GM12878 (cell line): ENCODE data around the gene UBQLN4. TPM values are rescaled to one million over a fixed set of nuclear protein-coding genes. Genes with fewer than 3 reads are reported as not detected.

Source experiments
- BCL11A ChIP-seq: IDR thresholded peaks from 2 replicates; pipeline ENCODE4 v1.6.1; 2011; ENCODE audit warnings: low read depth, low read length
- BHLHE40 ChIP-seq, 2 experiments: fragments of 450-650 bp in 1 of 2; IDR thresholded peaks; 2 replicates each; pipeline ENCODE4 v1.6.1; 2011 to 2017; ENCODE audit warnings: low read depth in 2 of 2, borderline replicate concordance in 1 of 2, improper control_type of control experiment in 1 of 2, low read length in 1 of 2, mild to moderate bottlenecking in 1 of 2
- BRCA1 ChIP-seq: IDR thresholded peaks from 2 replicates; pipeline ENCODE4 v1.6.1; 2011; ENCODE audit warnings: low read depth, low read length, improper control_type of control experiment
- CHD1 ChIP-seq: IDR thresholded peaks from 2 replicates; pipeline ENCODE4 v1.6.1; 2012; ENCODE audit warnings: low read depth, low read length, improper control_type of control experiment
- CREM ChIP-seq: IDR thresholded peaks from 2 replicates; pipeline ENCODE4 v1.6.1; 2014; ENCODE audit warnings: antibody characterized with exemption, low read depth
- ETV6 ChIP-seq, 2 experiments: fragments of 450-650 bp in 1 of 2; IDR thresholded peaks in 1 of 2; conservative IDR thresholded peaks in 1 of 2; 2 replicates each; pipeline ENCODE4 v1.6.1; 2014; ENCODE audit warnings: antibody characterized with exemption in 1 of 2, borderline replicate concordance in 1 of 2, low read depth in 1 of 2, mild to moderate bottlenecking in 1 of 2, moderate library complexity in 1 of 2
- MTA2 ChIP-seq: fragments of 450-650 bp; IDR thresholded peaks from 2 replicates; pipeline ENCODE4 v1.6.1; 2016; ENCODE audit warnings: low read depth, mild to moderate bottlenecking, moderate library complexity
- MTA3 ChIP-seq: IDR thresholded peaks from 2 replicates; pipeline ENCODE4 v1.6.1; 2012; ENCODE audit warnings: low read length, inconsistent platforms, borderline replicate concordance
- PAX5 ChIP-seq: IDR thresholded peaks from 2 replicates; pipeline ENCODE4 v1.6.1; 2011; ENCODE audit warnings: low read depth, low read length, borderline replicate concordance
- POLR2AphosphoS2 ChIP-seq: IDR thresholded peaks from 2 replicates; pipeline ENCODE4 v1.6.1; 2011; ENCODE audit warnings: low read depth, mild to moderate bottlenecking, low read length, improper control_type of control experiment, moderate library complexity
- SMAD1 ChIP-seq: fragments of 450-650 bp; IDR thresholded peaks from 2 replicates; pipeline ENCODE4 v1.6.1; 2018; ENCODE audit warnings: mild to moderate bottlenecking, low read depth; ENCODE audit not compliant: partially characterized antibody
- SMARCA5 ChIP-seq: fragments of 450-650 bp; IDR thresholded peaks from 2 replicates; pipeline ENCODE4 v1.6.1; 2017; ENCODE audit warnings: mild to moderate bottlenecking
- SRF ChIP-seq, 2 experiments: IDR thresholded peaks; 2 replicates each; pipeline ENCODE4 v1.6.1; 2011; ENCODE audit warnings: low read depth in 2 of 2, low read length in 2 of 2, mild to moderate bottlenecking in 1 of 2, moderate library complexity in 1 of 2
- SUPT20H ChIP-seq: IDR thresholded peaks from 2 replicates; pipeline ENCODE4 v1.6.1; 2011; ENCODE audit warnings: low read depth, mild to moderate bottlenecking, low read length, moderate library complexity, borderline replicate concordance; ENCODE audit not compliant: control insufficient read depth
- polyA plus RNA-seq, 11 experiments: library from polyadenylated mRNA; depleted of rRNA in 4 of 11; unstranded in 6 of 11; stranded (reverse) in 5 of 11; fragments of >200 nt; fragmentation: Nextera tagmentation in 4 of 11; fragmentation: Illumina TruSeq in 1 of 11; extraction: Ambion mirVana in 4 of 11; extraction: Trizol in 1 of 11; gene quantifications; 1 replicate in 1 of 11; 2 replicates in 10 of 11; pipeline versions ENCODE4 v1.2.1 to v1.2.3, GENCODE V29; 2011 to 2016; ENCODE audit warnings: inconsistent platforms in 2 of 11, missing spikeins in 2 of 11, low read depth in 1 of 11
- total RNA-seq, 4 experiments: library from RNA; depleted of rRNA in 3 of 4; stranded (reverse); fragments of >200 nt in 3 of 4; fragmentation: Illumina TruSeq in 1 of 4; extraction: Trizol in 1 of 4; gene quantifications; 2 replicates each; pipeline versions ENCODE4 v1.2.1 to v1.2.3, GENCODE V29; 2013 to 2021
- TF ChIP-seq, protein P1 (sequence below): fragments of 450-650 bp; formaldehyde crosslinking; IDR thresholded peaks from 2 replicates; pipeline ENCODE4 v1.4.0; 2020; ENCODE audit warnings: mild to moderate bottlenecking, moderate library complexity

Gene UBQLN4
- total and polyA plus RNA-seq, 10 of the 15 experiments (the other 5 are each of a cell fraction or from before 2014, with no cell fraction given), result 10.0 to 44.6 (median 19.7) TPM

DNA sequence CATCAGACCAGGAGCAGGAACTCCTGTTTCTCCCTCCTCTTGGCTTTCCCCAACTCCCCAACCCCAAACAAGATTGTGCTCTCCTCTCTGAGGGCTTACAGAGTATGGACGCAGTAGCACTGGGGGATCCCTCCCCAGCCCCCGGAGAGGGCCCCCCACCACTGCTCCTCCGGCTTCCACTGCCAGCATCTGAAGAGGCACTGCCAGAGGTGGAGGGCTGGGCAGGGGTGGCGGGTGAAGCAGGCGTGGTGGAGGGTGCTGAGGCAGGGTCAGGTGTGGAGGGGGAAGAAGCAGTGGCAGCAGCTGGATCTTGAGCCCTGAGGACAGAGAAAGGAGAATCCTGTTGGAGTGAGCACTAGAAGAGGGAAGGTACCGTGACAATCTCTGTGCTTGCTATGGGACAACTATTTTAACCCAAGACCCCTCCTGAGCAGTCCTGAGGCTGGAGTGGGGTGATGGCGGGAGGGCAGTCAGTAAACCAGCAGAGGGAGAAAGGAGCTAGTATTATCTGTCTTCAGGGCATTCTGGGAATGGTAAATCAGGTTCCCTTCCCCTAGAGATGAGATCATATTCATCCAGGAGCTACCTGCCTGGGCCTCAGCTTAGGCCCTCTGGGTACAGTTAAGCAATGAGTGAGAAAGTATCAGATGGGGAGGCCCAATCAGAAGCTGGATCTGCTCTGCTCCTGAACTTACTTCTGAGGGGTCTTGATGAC is 2.4 kb downstream of the UBQLN4 start (continued):
- TF ChIP-seq, protein P1, sequence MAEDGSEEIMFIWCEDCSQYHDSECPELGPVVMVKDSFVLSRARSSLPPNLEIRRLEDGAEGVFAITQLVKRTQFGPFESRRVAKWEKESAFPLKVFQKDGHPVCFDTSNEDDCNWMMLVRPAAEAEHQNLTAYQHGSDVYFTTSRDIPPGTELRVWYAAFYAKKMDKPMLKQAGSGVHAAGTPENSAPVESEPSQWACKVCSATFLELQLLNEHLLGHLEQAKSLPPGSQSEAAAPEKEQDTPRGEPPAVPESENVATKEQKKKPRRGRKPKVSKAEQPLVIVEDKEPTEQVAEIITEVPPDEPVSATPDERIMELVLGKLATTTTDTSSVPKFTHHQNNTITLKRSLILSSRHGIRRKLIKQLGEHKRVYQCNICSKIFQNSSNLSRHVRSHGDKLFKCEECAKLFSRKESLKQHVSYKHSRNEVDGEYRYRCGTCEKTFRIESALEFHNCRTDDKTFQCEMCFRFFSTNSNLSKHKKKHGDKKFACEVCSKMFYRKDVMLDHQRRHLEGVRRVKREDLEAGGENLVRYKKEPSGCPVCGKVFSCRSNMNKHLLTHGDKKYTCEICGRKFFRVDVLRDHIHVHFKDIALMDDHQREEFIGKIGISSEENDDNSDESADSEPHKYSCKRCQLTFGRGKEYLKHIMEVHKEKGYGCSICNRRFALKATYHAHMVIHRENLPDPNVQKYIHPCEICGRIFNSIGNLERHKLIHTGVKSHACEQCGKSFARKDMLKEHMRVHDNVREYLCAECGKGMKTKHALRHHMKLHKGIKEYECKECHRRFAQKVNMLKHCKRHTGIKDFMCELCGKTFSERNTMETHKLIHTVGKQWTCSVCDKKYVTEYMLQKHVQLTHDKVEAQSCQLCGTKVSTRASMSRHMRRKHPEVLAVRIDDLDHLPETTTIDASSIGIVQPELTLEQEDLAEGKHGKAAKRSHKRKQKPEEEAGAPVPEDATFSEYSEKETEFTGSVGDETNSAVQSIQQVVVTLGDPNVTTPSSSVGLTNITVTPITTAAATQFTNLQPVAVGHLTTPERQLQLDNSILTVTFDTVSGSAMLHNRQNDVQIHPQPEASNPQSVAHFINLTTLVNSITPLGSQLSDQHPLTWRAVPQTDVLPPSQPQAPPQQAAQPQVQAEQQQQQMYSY, result no peak
- no peak for TF ChIP-seq SMARCA5
- no peak for TF ChIP-seq SMAD1
- no peak for TF ChIP-seq CREM
- TF ChIP-seq PAX5, result no peak
- no peak for TF ChIP-seq BHLHE40 (IDR thresholded peaks at IDR 0.05; ENCODE audit: borderline replicate concordance in 1 of 2, low read depth in 2 of 2, low read length in 1 of 2)
- no peak for TF ChIP-seq MTA2
- TF ChIP-seq POLR2AphosphoS2, result no peak
- TF ChIP-seq MTA3, result no peak
- TF ChIP-seq CHD1, result no peak
- TF ChIP-seq BRCA1, result no peak
- TF ChIP-seq ETV6 (conservative IDR thresholded peaks at IDR 0.05 in 1 of 2, IDR thresholded peaks at IDR 0.05 in 1 of 2; ENCODE audit: borderline replicate concordance in 1 of 2, low read depth in 1 of 2), result no peak
- no peak for TF ChIP-seq SUPT20H
- TF ChIP-seq SRF (IDR thresholded peaks at IDR 0.05; ENCODE audit: low read depth in 2 of 2, low read length in 2 of 2), result no peak
- TF ChIP-seq BCL11A, result no peak
- TF ChIP-seq, all 136 proteins: peak for 0
